ENCODE measurements around the gene COL21A1.

DNA sequence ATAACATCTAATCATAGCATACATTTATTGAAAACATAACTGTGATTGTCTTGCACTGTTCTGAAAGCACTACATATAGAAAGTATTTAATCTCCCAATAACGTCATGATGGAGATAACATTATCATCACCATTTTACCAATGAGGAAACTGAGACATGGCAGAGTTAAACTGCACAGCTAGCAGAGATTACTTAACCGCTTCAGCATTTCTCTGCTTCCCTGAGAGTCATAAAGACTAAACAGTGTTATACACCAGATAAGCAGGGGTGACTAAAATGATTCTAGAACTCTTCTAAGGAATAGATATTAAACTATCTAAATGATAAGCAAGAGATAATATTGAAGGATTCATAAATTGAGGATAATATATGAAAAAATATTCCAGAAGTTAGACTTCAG lies 188.7 kb downstream of the COL21A1 start:
- TF ChIP-seq SREBF2 (IDR thresholded peaks at IDR 0.05) = no peak
- TF ChIP-seq CHD2 (IDR thresholded peaks at IDR 0.05; ENCODE audit: low read length, partially characterized antibody) = no peak
- no peak for TF ChIP-seq EHMT2 (IDR thresholded peaks at IDR 0.05; ENCODE audit: low read depth)
- TF ChIP-seq, protein P1, sequence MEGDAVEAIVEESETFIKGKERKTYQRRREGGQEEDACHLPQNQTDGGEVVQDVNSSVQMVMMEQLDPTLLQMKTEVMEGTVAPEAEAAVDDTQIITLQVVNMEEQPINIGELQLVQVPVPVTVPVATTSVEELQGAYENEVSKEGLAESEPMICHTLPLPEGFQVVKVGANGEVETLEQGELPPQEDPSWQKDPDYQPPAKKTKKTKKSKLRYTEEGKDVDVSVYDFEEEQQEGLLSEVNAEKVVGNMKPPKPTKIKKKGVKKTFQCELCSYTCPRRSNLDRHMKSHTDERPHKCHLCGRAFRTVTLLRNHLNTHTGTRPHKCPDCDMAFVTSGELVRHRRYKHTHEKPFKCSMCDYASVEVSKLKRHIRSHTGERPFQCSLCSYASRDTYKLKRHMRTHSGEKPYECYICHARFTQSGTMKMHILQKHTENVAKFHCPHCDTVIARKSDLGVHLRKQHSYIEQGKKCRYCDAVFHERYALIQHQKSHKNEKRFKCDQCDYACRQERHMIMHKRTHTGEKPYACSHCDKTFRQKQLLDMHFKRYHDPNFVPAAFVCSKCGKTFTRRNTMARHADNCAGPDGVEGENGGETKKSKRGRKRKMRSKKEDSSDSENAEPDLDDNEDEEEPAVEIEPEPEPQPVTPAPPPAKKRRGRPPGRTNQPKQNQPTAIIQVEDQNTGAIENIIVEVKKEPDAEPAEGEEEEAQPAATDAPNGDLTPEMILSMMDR (IDR thresholded peaks at IDR 0.05) = no peak
- no peak for TF ChIP-seq MYC (IDR thresholded peaks at IDR 0.05; ENCODE audit: borderline replicate concordance, low read length)
- TF ChIP-seq, protein P2, sequence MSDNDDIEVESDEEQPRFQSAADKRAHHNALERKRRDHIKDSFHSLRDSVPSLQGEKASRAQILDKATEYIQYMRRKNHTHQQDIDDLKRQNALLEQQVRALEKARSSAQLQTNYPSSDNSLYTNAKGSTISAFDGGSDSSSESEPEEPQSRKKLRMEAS (IDR thresholded peaks at IDR 0.05) = no peak
- no peak for TF ChIP-seq KDM1A (IDR thresholded peaks at IDR 0.05; ENCODE audit: low read depth)
- no peak for TF ChIP-seq RAD21 (conservative IDR thresholded peaks at IDR 0.05 in 1 of 2, IDR thresholded peaks at IDR 0.05 in 1 of 2)
- no peak for TF ChIP-seq POLR2A (IDR thresholded peaks at IDR 0.05; ENCODE audit: low read length)
- no peak for TF ChIP-seq MAZ (IDR thresholded peaks at IDR 0.05; ENCODE audit: borderline replicate concordance, low read depth, low read length)
- no peak for TF ChIP-seq EP300 (IDR thresholded peaks at IDR 0.05)
